ENCODE results near the gene MAN1A2.
A peak's percentile ranks its signal among the peaks of the same experiment; 100 is the strongest.

Gene MAN1A2

DNA sequence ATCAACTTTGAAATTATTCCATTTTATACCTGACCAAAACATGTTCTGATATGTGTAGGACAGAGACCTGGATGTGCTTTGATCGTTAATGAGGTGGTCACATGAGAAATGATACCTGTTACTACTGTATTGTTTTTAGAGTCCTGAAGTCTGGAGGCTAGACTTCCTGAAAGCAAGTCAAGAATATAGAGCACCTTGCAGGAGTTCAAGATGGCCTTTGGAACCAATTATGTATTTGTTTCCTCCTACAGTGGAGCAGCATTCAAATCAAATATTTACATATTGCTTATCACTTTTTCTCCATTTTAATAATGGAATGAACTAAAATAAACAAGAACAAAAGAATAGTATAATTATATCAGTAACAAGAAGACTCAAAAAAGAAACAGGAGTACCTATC is 155.9 kb downstream of the MAN1A2 start:
- H2BK5ac ChIP-seq (ENCODE audit: low read depth, low read length, poor library complexity, severe bottlenecking) = no peak overlapping the region
- H4K91ac ChIP-seq (ENCODE audit: low read length) = no peak overlapping the region
- H3K14ac ChIP-seq (ENCODE audit: low read length in 2 of 2) = no peak overlapping the region
- no peak overlapping the region for H3K4me2 ChIP-seq (ENCODE audit: low read length, poor library complexity, severe bottlenecking)
- DNase-seq = no peak
- H2BK12ac ChIP-seq (ENCODE audit: low read length in 2 of 2) = no peak overlapping the region
- peaks cover 0 to 5% of the 10 kb centered on the region in 2 experiments for H3K36me3 ChIP-seq (ENCODE audit: control insufficient read depth in 1 of 2, insufficient read depth in 2 of 2, low read depth in 1 of 2, low read length in 2 of 2)
- H4K8ac ChIP-seq (ENCODE audit: low read length) = no peak overlapping the region
- no peaks in the 10 kb centered on the region for H3K4me1 ChIP-seq (ENCODE audit: control insufficient read depth, insufficient read depth, low read depth, low read length)
- H3K9ac ChIP-seq (ENCODE audit: low read length) = no peak overlapping the region
- no peak overlapping the region for H2AFZ ChIP-seq (ENCODE audit: low read depth, low read length)
- no peak overlapping the region for H3K23ac ChIP-seq (ENCODE audit: low read length in 2 of 2)
- no peak overlapping the region for H3K18ac ChIP-seq (ENCODE audit: low read depth in 1 of 2, low read length in 2 of 2)
- H2BK15ac ChIP-seq (ENCODE audit: low read depth, poor library complexity, severe bottlenecking) = no peak overlapping the region
- H3K4me3 ChIP-seq (ENCODE audit: insufficient read depth in 1 of 2, low read depth in 1 of 2, low read length in 2 of 2) = no peak overlapping the region
- H2BK120ac ChIP-seq (ENCODE audit: low read depth, low read length) = no peak overlapping the region
- no peaks in the 10 kb centered on the region for H3K27me3 ChIP-seq (ENCODE audit: control insufficient read depth in 1 of 2, insufficient read depth in 1 of 2, low read length in 2 of 2)
- WGBS = 100% methylated on average over 1 of the region's 1 CpG
- no peak overlapping the region for H2AK5ac ChIP-seq (ENCODE audit: low read length, severe bottlenecking)
- H3K4ac ChIP-seq (ENCODE audit: low read depth in 1 of 2, low read length in 2 of 2) = no peak overlapping the region
- no peak overlapping the region for H3K27ac ChIP-seq (ENCODE audit: low read length, poor library complexity, severe bottlenecking)
- no peaks in the 10 kb centered on the region for H3K9me3 ChIP-seq (ENCODE audit: control insufficient read depth, low read length)
- H3K79me1 ChIP-seq (replicated peaks; ENCODE audit: low read length, poor library complexity, severe bottlenecking) = no peaks in the 10 kb centered on the region

DNA sequence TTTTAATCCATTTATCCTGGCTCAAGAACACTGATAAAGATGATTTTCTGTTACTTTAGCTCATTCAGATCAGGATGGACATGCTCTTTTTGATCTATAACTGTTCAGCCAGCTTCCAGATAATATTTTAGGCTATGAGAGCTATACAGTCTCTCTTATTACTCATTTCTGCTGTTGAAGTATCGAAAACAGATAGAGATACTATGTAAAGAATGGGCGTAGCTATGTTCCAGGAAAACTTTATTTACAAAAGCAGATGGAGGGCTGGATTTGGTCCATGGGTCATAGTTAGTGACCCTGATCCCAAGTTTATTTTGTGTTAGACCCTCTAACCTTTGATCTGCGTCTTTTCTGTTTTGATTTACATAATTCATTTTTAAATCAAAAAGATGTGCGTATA is 159.8 kb downstream of the MAN1A2 start:
- no peak overlapping the region for H3K23ac ChIP-seq (ENCODE audit: low read length in 2 of 2)
- no peaks in the 10 kb centered on the region for H3K9me3 ChIP-seq (ENCODE audit: control insufficient read depth, low read length)
- no peak overlapping the region for H3K18ac ChIP-seq (ENCODE audit: low read depth in 1 of 2, low read length in 2 of 2)
- no peak overlapping the region for H2BK120ac ChIP-seq (ENCODE audit: low read depth, low read length)
- H3K27me3 ChIP-seq (ENCODE audit: control insufficient read depth in 1 of 2, insufficient read depth in 1 of 2, low read length in 2 of 2) = no peaks in the 10 kb centered on the region
- peaks cover 0 to 5% of the 10 kb centered on the region in 2 experiments for H3K36me3 ChIP-seq (ENCODE audit: control insufficient read depth in 1 of 2, insufficient read depth in 2 of 2, low read depth in 1 of 2, low read length in 2 of 2)
- H2BK15ac ChIP-seq (ENCODE audit: low read depth, poor library complexity, severe bottlenecking) = no peak overlapping the region
- no peaks in the 10 kb centered on the region for H3K4me1 ChIP-seq (ENCODE audit: control insufficient read depth, insufficient read depth, low read depth, low read length)
- H4K91ac ChIP-seq (ENCODE audit: low read length) = no peak overlapping the region
- H3K4me3 ChIP-seq (ENCODE audit: insufficient read depth in 1 of 2, low read depth in 1 of 2, low read length in 2 of 2) = no peak overlapping the region
- H2BK5ac ChIP-seq (ENCODE audit: low read depth, low read length, poor library complexity, severe bottlenecking) = no peak overlapping the region
- H3K9ac ChIP-seq (ENCODE audit: low read length) = no peak overlapping the region
- no peaks in the 10 kb centered on the region for H3K79me1 ChIP-seq (replicated peaks; ENCODE audit: low read length, poor library complexity, severe bottlenecking)
- H3K27ac ChIP-seq (ENCODE audit: low read length, poor library complexity, severe bottlenecking) = no peak overlapping the region
- no peak overlapping the region for H3K14ac ChIP-seq (ENCODE audit: low read length in 2 of 2)
- H2AFZ ChIP-seq (ENCODE audit: low read depth, low read length) = no peak overlapping the region
- no peak overlapping the region for H3K4ac ChIP-seq (ENCODE audit: low read depth in 1 of 2, low read length in 2 of 2)
- H2AK5ac ChIP-seq (ENCODE audit: low read length, severe bottlenecking) = no peak overlapping the region
- no peak for DNase-seq
- H3K4me2 ChIP-seq (ENCODE audit: low read length, poor library complexity, severe bottlenecking) = no peak overlapping the region
- H4K8ac ChIP-seq (ENCODE audit: low read length) = no peak overlapping the region
- H2BK12ac ChIP-seq (ENCODE audit: low read length in 2 of 2) = no peak overlapping the region
- WGBS = 95% methylated on average over 3 of the region's 4 CpGs

DNA sequence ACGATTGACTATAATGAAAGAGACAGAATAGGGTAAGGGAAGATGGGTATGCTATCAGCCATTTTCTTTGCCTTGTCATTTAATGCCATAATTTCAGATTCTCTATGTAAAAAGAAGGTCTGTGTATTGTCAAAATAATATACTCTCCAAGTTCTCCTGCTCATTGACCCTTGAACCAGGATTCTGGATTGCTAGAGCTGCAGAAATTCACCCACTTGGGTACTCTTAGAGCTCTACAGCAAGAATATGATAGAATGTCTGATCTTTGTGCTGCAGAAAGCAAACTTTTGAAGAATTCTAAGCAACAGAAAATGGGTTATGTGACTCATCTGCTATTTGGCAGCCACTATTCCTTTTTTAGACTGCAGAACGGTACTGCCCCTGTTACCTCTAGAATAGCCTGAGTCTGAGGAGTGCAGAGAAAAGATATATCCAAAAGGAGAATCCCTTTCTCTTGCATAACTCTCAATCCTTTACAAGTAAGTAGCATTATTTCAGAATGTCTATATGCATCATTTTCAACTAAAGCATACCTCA is 160.4 kb downstream of the MAN1A2 start:
- Histone ChIP-seq H3K27me3 (ENCODE audit: control insufficient read depth in 1 of 2, insufficient read depth in 1 of 2, low read length in 2 of 2) (no peaks in the 10 kb centered on the region), H3K18ac (ENCODE audit: low read depth in 1 of 2, low read length in 2 of 2) (no peak overlapping the region), H3K14ac (ENCODE audit: low read length in 2 of 2) (no peak overlapping the region), H3K4me1 (ENCODE audit: control insufficient read depth, insufficient read depth, low read depth, low read length) (no peaks in the 10 kb centered on the region), H3K23ac (ENCODE audit: low read length in 2 of 2) (no peak overlapping the region), H3K36me3 (ENCODE audit: control insufficient read depth in 1 of 2, insufficient read depth in 2 of 2, low read depth in 1 of 2, low read length in 2 of 2) (peaks cover 0 to 5% of the 10 kb centered on the region in 2 experiments), H2BK15ac (ENCODE audit: low read depth, poor library complexity, severe bottlenecking) (no peak overlapping the region), H3K27ac (ENCODE audit: low read length, poor library complexity, severe bottlenecking) (no peak overlapping the region), H3K4me3 (ENCODE audit: insufficient read depth in 1 of 2, low read depth in 1 of 2, low read length in 2 of 2) (no peak overlapping the region), H2BK120ac (ENCODE audit: low read depth, low read length) (no peak overlapping the region), H4K8ac (ENCODE audit: low read length) (no peak overlapping the region), H2BK12ac (ENCODE audit: low read length in 2 of 2) (no peak overlapping the region), H2BK5ac (ENCODE audit: low read depth, low read length, poor library complexity, severe bottlenecking) (no peak overlapping the region), H4K91ac (ENCODE audit: low read length) (no peak overlapping the region), H3K79me1 (replicated peaks; ENCODE audit: low read length, poor library complexity, severe bottlenecking) (no peaks in the 10 kb centered on the region), H2AFZ (ENCODE audit: low read depth, low read length) (no peak overlapping the region), H2AK5ac (ENCODE audit: low read length, severe bottlenecking) (no peak overlapping the region), H3K4me2 (ENCODE audit: low read length, poor library complexity, severe bottlenecking) (no peak overlapping the region), H3K4ac (ENCODE audit: low read depth in 1 of 2, low read length in 2 of 2) (no peak overlapping the region), H3K9ac (ENCODE audit: low read length) (no peak overlapping the region), H3K9me3 (ENCODE audit: control insufficient read depth, low read length) (no peaks in the 10 kb centered on the region)
- 36% methylated on average over 1 of the region's 2 CpGs for WGBS
- peak; percentile 13 for DNase-seq

DNA sequence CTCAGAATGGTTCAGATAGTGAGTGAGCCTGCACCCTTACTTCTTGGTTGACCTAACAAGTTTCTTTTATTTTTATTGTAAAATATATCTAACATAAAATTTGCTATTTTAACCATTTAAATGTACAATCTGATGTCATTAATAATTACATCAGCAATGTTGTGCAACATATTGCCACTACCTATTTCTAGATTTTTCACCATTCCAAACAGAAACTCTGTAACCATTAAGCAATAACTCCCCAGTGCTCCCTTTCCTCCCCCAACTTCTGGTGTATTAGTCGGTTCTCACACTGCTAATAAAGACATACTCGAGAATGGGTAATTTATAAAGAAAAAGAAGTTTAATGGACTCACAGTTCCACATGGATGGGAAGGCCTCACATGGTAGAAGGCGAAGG is 162.4 kb downstream of the MAN1A2 start:
- WGBS = 100% methylated on average over 1 of the region's 3 CpGs
- Histone ChIP-seq H3K79me1 (replicated peaks; ENCODE audit: low read length, poor library complexity, severe bottlenecking) (no peaks in the 10 kb centered on the region), H4K8ac (ENCODE audit: low read length) (no peak overlapping the region), H2BK12ac (ENCODE audit: low read length in 2 of 2) (no peak overlapping the region), H3K4me3 (ENCODE audit: insufficient read depth in 1 of 2, low read depth in 1 of 2, low read length in 2 of 2) (no peak overlapping the region), H2AFZ (ENCODE audit: low read depth, low read length) (no peak overlapping the region), H3K4ac (ENCODE audit: low read depth in 1 of 2, low read length in 2 of 2) (no peak overlapping the region), H3K23ac (ENCODE audit: low read length in 2 of 2) (no peak overlapping the region), H2AK5ac (ENCODE audit: low read length, severe bottlenecking) (no peak overlapping the region), H2BK5ac (ENCODE audit: low read depth, low read length, poor library complexity, severe bottlenecking) (no peak overlapping the region), H4K91ac (ENCODE audit: low read length) (no peak overlapping the region), H3K36me3 (ENCODE audit: control insufficient read depth in 1 of 2, insufficient read depth in 2 of 2, low read depth in 1 of 2, low read length in 2 of 2) (no peaks in the 10 kb centered on the region), H3K9me3 (ENCODE audit: control insufficient read depth, low read length) (no peaks in the 10 kb centered on the region), H2BK15ac (ENCODE audit: low read depth, poor library complexity, severe bottlenecking) (no peak overlapping the region), H3K14ac (ENCODE audit: low read length in 2 of 2) (no peak overlapping the region), H3K4me1 (ENCODE audit: control insufficient read depth, insufficient read depth, low read depth, low read length) (no peaks in the 10 kb centered on the region), H3K18ac (ENCODE audit: low read depth in 1 of 2, low read length in 2 of 2) (no peak overlapping the region), H3K27me3 (ENCODE audit: control insufficient read depth in 1 of 2, insufficient read depth in 1 of 2, low read length in 2 of 2) (no peaks in the 10 kb centered on the region), H2BK120ac (ENCODE audit: low read depth, low read length) (no peak overlapping the region), H3K27ac (ENCODE audit: low read length, poor library complexity, severe bottlenecking) (no peak overlapping the region), H3K9ac (ENCODE audit: low read length) (no peak overlapping the region), H3K4me2 (ENCODE audit: low read length, poor library complexity, severe bottlenecking) (no peak overlapping the region)
- DNase-seq = no peak

All from mesenchymal stem cell (in vitro differentiated cells and primary cell).